ENCODE measurements around the gene RIC3.

- TF ChIP-seq CTCF (IDR thresholded peaks at IDR 0.05; ENCODE audit: borderline replicate concordance, extremely low read depth, low read length, poor library complexity, severe bottlenecking) (no peak), EZH2 (IDR thresholded peaks at IDR 0.05; ENCODE audit: borderline replicate concordance, low read depth, low read length, severe bottlenecking) (no peak)
Measured at GRCh38 chr11:8100605-8101004, 68.2 kb downstream of the RIC3 start.

Data from DND-41 (cell line).